CD4-positive, alpha-beta T cell (primary cell): Measurements from ENCODE around the gene MNAT1. TPM values are rescaled to one million over a fixed set of nuclear protein-coding genes. Genes with fewer than 3 reads are reported as not detected.

Source experiments
- ATAC-seq: fragments of 200-7000 bp; cut with Tn5 transposase; one replicate; pipeline ENCODE4 v1.10.0; 2022; ENCODE audit warnings: mild to moderate bottlenecking; ENCODE audit not compliant: poor library complexity
- CTCF ChIA-PET: fragments of 350-600 bp; sonication (Branson Sonifier 250); formaldehyde crosslinking; loops from one replicate; lab custom pipeline; 2021; ENCODE audit warnings: antibody characterized with exemption, inconsistent platforms; lab: Charles Lee
- POLR2A ChIA-PET: fragments of 350-600 bp; sonication (Branson Sonifier 250); formaldehyde crosslinking; loops from one replicate; lab custom pipeline; 2021; ENCODE audit warnings: antibody characterized with exemption, inconsistent platforms; lab: Charles Lee
- DNase-seq, 14 experiments: peaks; one replicate each; pipeline ENCODE4 v3.0.0-alpha.2; 2013 to 2020; ENCODE audit warnings: mixed read lengths in 2 of 14
- H3K27ac ChIP-seq, 2 donors: one replicate each; pipeline versions ENCODE4 v1.5.1 to v1.7.0; 2013; ENCODE audit warnings: low read length in 2 of 2, low read depth in 1 of 2, mild to moderate bottlenecking in 1 of 2
- H3K27me3 ChIP-seq, 2 experiments: 1 replicate in 1 of 2; 2 replicates in 1 of 2; pipeline versions ENCODE4 v1.6.1 to v1.7.0; 2013; ENCODE audit warnings: low read length in 2 of 2, control low read depth in 1 of 2, mild to moderate bottlenecking in 1 of 2, moderate library complexity in 1 of 2; ENCODE audit not compliant: insufficient read depth in 2 of 2, control insufficient read depth in 1 of 2
- H3K36me3 ChIP-seq: one replicate; pipeline ENCODE4 v1.6.1; 2013; ENCODE audit warnings: low read length, control low read depth; ENCODE audit not compliant: insufficient read depth
- H3K4me1 ChIP-seq: one replicate; pipeline ENCODE4 v1.6.1; 2013; ENCODE audit warnings: low read length, control low read depth; ENCODE audit not compliant: insufficient read depth
- H3K4me3 ChIP-seq: one replicate; pipeline ENCODE4 v1.5.1; 2013; ENCODE audit warnings: mild to moderate bottlenecking, low read length, moderate library complexity
- H3K9me3 ChIP-seq, 2 experiments: 1 replicate in 1 of 2; 2 replicates in 1 of 2; pipeline versions ENCODE4 v1.6.1 to v1.7.0; 2013; ENCODE audit warnings: low read length in 2 of 2, mild to moderate bottlenecking in 2 of 2, control low read depth in 1 of 2, moderate library complexity in 1 of 2; ENCODE audit not compliant: control insufficient read depth in 1 of 2, insufficient read depth in 1 of 2
- H3K27ac Mint-ChIP-seq: one replicate; pipeline ENCODE4 v1.8.0; 2020; ENCODE audit warnings: mixed read lengths
- H3K27me3 Mint-ChIP-seq: one replicate; pipeline ENCODE4 v1.8.0; 2021; ENCODE audit warnings: mixed read lengths
- H3K36me3 Mint-ChIP-seq: one replicate; pipeline ENCODE4 v1.8.0; 2021; ENCODE audit warnings: low read depth, mixed read lengths
- H3K4me1 Mint-ChIP-seq: one replicate; pipeline ENCODE4 v1.8.0; 2021; ENCODE audit warnings: low read depth, mixed read lengths
- H3K4me3 Mint-ChIP-seq: one replicate; pipeline ENCODE4 v1.8.0; 2020; ENCODE audit warnings: mild to moderate bottlenecking, mixed read lengths
- H3K9me3 Mint-ChIP-seq: one replicate; pipeline ENCODE4 v1.8.0; 2020; ENCODE audit warnings: mixed read lengths
- CTCF ChIP-seq: fragments of 200-600 bp; IDR thresholded peaks from one replicate; pipeline ENCODE4 v1.8.0; 2022; ENCODE audit warnings: antibody characterized with exemption, mild to moderate bottlenecking
- intact Hi-C, 2 experiments: fragments of 100-400 bp; cut with DNase I in 1 of 2; cut with micrococcal nuclease in 1 of 2; formaldehyde crosslinking; loops; one replicate each; pipeline versions ENCODE4 v1.15.1 to v1.9.0; 2023 to 2025; cut with DNase I, micrococcal nuclease
- total RNA-seq, 174 experiments: library from RNA in 2 of 174; stranded (reverse) in 2 of 174; gene quantifications; one replicate each; pipeline ENCODE4 v1.2.3 and lab custom pipeline; 2021 to 2026

The MNAT1 gene
- total RNA-seq, 2 experiments from 2014 or later = 15.4 to 15.9 TPM

- H3K9me3 Mint-ChIP-seq = peaks cover 4% of the 10 kb centered on the region
- no peak overlapping the region for H3K27ac ChIP-seq
- no peaks in the 10 kb centered on the region for H3K36me3 ChIP-seq
- DNase-seq (no peak), ATAC-seq (no peak)
- POLR2A ChIA-PET = no interaction called here
- no peak overlapping the region for H3K27ac Mint-ChIP-seq
- H3K27me3 ChIP-seq = no peaks in the 10 kb centered on the region
- CTCF ChIA-PET = no interaction called here
- peaks cover 0 to 16% of the 10 kb centered on the region in 2 experiments for H3K9me3 ChIP-seq
- H3K36me3 Mint-ChIP-seq = peaks cover 31% of the 10 kb centered on the region
- no peak for TF ChIP-seq CTCF
- intact Hi-C loops = no loop called here
- peaks cover 17% of the 10 kb centered on the region for H3K4me1 Mint-ChIP-seq
- no peaks in the 10 kb centered on the region for H3K4me1 ChIP-seq
- no peak overlapping the region for H3K4me3 Mint-ChIP-seq
- no peaks in the 10 kb centered on the region for H3K27me3 Mint-ChIP-seq
- no peak overlapping the region for H3K4me3 ChIP-seq
These were observed 10.0 kb downstream of the MNAT1 start for GRCh38 chr14:60744566-60744965.

DNA sequence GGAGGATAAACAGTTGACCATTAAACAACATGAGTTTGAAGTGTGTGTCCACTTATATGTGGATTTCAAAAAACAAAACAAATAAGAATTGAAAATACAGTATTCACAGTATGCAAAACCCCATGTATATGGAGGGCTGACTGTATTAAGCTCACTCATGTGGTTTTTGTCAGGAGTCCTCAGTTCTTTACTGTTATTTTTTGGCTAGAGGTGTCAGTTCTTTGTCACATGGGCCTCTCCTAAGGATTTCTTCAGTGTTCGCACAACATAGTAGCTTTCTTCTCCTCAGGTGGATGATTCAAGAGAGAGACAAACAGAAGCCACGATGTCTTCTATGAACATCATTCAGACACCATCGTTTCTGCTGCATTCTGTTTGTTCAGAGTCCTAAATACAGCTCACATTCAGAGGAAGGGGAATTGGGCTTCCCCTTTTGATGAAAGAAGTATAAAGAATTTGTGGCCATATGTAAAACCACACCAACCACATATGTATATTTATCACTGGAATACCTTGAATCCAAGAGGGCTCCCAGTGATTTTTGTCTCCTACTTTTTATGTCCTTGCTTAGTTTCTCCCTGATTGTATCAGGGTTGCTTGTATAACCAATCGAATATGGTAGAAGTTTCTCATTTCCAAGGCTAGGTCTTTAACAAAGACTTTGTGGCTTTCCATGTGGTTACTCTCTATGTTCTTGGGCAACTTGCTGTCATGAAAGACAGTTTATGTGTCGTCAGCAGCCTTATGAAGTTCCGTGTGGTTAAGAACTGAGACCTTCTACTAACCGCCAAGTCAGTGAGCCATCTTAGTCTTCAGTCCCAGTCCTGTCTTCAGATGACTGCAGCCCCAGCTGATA lies 18.9 kb downstream of the MNAT1 start:
- H3K4me1 Mint-ChIP-seq = peaks cover 47% of the 10 kb centered on the region
- POLR2A ChIA-PET = interaction anchor here (1.3 kb wide), 1 partner anchor 20 kb away, joined by 3 read pairs; no protein-coding TSS in a partner anchor

GRCh38 chr14:60756847-60757246 lies 22.3 kb downstream of the MNAT1 start:
- H3K27me3 ChIP-seq = no peaks in the 10 kb centered on the region
- CTCF ChIA-PET = interaction anchor here (1.2 kb wide), 1 partner anchor 28 kb away, joined by 3 read pairs; no protein-coding TSS in a partner anchor
- no peaks in the 10 kb centered on the region for H3K36me3 ChIP-seq
- ATAC-seq (no peak), DNase-seq (no peak)
- no peak overlapping the region for H3K4me3 ChIP-seq
- no peak overlapping the region for H3K4me3 Mint-ChIP-seq
- no peaks in the 10 kb centered on the region for H3K9me3 ChIP-seq
- peaks cover 12% of the 10 kb centered on the region for H3K27me3 Mint-ChIP-seq
- peaks cover 19% of the 10 kb centered on the region for H3K4me1 ChIP-seq
- H3K4me1 Mint-ChIP-seq = peaks cover 59% of the 10 kb centered on the region
- no peaks in the 10 kb centered on the region for H3K36me3 Mint-ChIP-seq
- no peak overlapping the region for H3K27ac Mint-ChIP-seq
- no peaks in the 10 kb centered on the region for H3K9me3 Mint-ChIP-seq
- POLR2A ChIA-PET = interaction anchor here (0.6 kb wide), 1 partner anchor 186 kb away, joined by 3 read pairs; no protein-coding TSS in a partner anchor
- intact Hi-C loops = no loop called here
- TF ChIP-seq CTCF = no peak
- no peak overlapping the region for H3K27ac ChIP-seq

More for the DNA sequence above, 18.9 kb downstream of the MNAT1 start:
- DNase-seq = peak in 13 of 14 experiments; percentile 3 to 89 (median 30)
- no peak for TF ChIP-seq CTCF
- Histone ChIP-seq H3K4me1 (peaks cover 19% of the 10 kb centered on the region), H3K36me3 (no peaks in the 10 kb centered on the region), H3K4me3 (no peak overlapping the region), H3K27me3 (no peaks in the 10 kb centered on the region), H3K27ac (no peak overlapping the region), H3K9me3 (no peaks in the 10 kb centered on the region)
- Mint-ChIP-seq H3K27me3 (peaks cover 12% of the 10 kb centered on the region), H3K36me3 (no peaks in the 10 kb centered on the region), H3K9me3 (no peaks in the 10 kb centered on the region), H3K27ac (peak overlapping the region; percentile 67), H3K4me3 (peak overlapping the region; percentile 50)
- CTCF ChIA-PET = no interaction called here
- ATAC-seq = peak; percentile 93
- intact Hi-C loops = no loop called here
